ENCODE results near the gene PLAGL2. TPM values are rescaled to one million over a fixed set of nuclear protein-coding genes. Genes with fewer than 3 reads are reported as not detected.

PLAGL2 gene
- total and polyA plus RNA-seq, 3 donors from 2014 or later = 30.5 to 36.8 (median 33.5) TPM

GRCh38 chr20:32209850-32210605 is 2.5 kb upstream of the PLAGL2 start:
- Histone ChIP-seq H3K36me3 (ENCODE audit: low read depth, missing control alignments) (no peaks in the 10 kb centered on the region), H3K4me3 (no peak overlapping the region), H3K27ac (no peak overlapping the region), H3K9me3 (no peaks in the 10 kb centered on the region), H3K27me3 (no peaks in the 10 kb centered on the region), H3K4me1 (peaks cover 32% of the 10 kb centered on the region)
- WGBS, 2 donors = 63 to 69% methylated on average over 9 of the region's 9 CpGs
- intact Hi-C loops (cut with DNase I; ENCODE audit: low total_unique reads) = loop anchor here (5.0 kb wide), 1 partner anchor 103 kb away; the partner anchor contains the start of gene TM9SF4
- DNase-seq = no peak
- TF ChIP-seq, protein P1, sequence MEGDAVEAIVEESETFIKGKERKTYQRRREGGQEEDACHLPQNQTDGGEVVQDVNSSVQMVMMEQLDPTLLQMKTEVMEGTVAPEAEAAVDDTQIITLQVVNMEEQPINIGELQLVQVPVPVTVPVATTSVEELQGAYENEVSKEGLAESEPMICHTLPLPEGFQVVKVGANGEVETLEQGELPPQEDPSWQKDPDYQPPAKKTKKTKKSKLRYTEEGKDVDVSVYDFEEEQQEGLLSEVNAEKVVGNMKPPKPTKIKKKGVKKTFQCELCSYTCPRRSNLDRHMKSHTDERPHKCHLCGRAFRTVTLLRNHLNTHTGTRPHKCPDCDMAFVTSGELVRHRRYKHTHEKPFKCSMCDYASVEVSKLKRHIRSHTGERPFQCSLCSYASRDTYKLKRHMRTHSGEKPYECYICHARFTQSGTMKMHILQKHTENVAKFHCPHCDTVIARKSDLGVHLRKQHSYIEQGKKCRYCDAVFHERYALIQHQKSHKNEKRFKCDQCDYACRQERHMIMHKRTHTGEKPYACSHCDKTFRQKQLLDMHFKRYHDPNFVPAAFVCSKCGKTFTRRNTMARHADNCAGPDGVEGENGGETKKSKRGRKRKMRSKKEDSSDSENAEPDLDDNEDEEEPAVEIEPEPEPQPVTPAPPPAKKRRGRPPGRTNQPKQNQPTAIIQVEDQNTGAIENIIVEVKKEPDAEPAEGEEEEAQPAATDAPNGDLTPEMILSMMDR (IDR thresholded peaks at IDR 0.05) = no peak
- no peak for TF ChIP-seq POLR2A (IDR thresholded peaks at IDR 0.05)

- WGBS, 2 donors = 26 to 34% methylated on average over 13 of the region's 13 CpGs
- Histone ChIP-seq H3K4me1 (peaks cover 46% of the 10 kb centered on the region), H3K4me3 (peak overlapping the region; percentile 86 to 95), H3K27me3 (no peaks in the 10 kb centered on the region), H3K36me3 (ENCODE audit: low read depth, missing control alignments) (no peaks in the 10 kb centered on the region), H3K27ac (peak overlapping the region in 1 of 2 donors; percentile 91), H3K9me3 (no peaks in the 10 kb centered on the region)
- no peak for DNase-seq
- intact Hi-C loops (cut with DNase I; ENCODE audit: low total_unique reads) = loop anchor here (5.0 kb wide), 1 partner anchor 101 kb away; the partner anchor contains the start of gene TM9SF4
- TF ChIP-seq, protein P1 (IDR thresholded peaks at IDR 0.05) = no peak
- no peak for TF ChIP-seq POLR2A (IDR thresholded peaks at IDR 0.05)
Observed at GRCh38 chr20:32208499-32209154, 1.1 kb upstream of the PLAGL2 start.

- H3K4me3 ChIP-seq = peak overlapping the region; percentile 86 to 95
- H3K27me3 ChIP-seq = no peaks in the 10 kb centered on the region
- no peak for DNase-seq
- H3K27ac ChIP-seq = peak overlapping the region; percentile 91
- no peaks in the 10 kb centered on the region for H3K36me3 ChIP-seq (ENCODE audit: low read depth, missing control alignments)
- no peak for TF ChIP-seq POLR2A (IDR thresholded peaks at IDR 0.05)
- TF ChIP-seq, protein P1 (IDR thresholded peaks at IDR 0.05) = no peak
- intact Hi-C loops (cut with DNase I; ENCODE audit: low total_unique reads) = loop anchor here (5.0 kb wide), 1 partner anchor 100 kb away; the partner anchor contains the start of gene TM9SF4
- H3K4me1 ChIP-seq = peaks cover 54% of the 10 kb centered on the region
- 5 to 6% methylated on average over 11 to 16 of the region's 40 CpGs for WGBS, 2 donors
- no peaks in the 10 kb centered on the region for H3K9me3 ChIP-seq
Observed at GRCh38 chr20:32206760-32207625, 550 bp downstream of the PLAGL2 start.

GRCh38 chr20:32205843-32206759 is 1.4 kb downstream of the PLAGL2 start:
- peaks cover 54% of the 10 kb centered on the region for H3K4me1 ChIP-seq

More at GRCh38 chr20:32205843-32206759, 1.4 kb downstream of the PLAGL2 start:
- DNase-seq = no peak
- TF ChIP-seq POLR2A (IDR thresholded peaks at IDR 0.05) = no peak
- TF ChIP-seq, protein P1 (IDR thresholded peaks at IDR 0.05) = no peak
- no peaks in the 10 kb centered on the region for H3K9me3 ChIP-seq
- H3K27ac ChIP-seq = peak overlapping the region; percentile 91
- intact Hi-C loops (cut with DNase I; ENCODE audit: low total_unique reads) = loop anchor here (5.0 kb wide), 1 partner anchor 99 kb away; the partner anchor contains the start of gene TM9SF4
- 31 to 35% methylated on average over 5 to 8 of the region's 8 CpGs for WGBS, 2 donors
- no peaks in the 10 kb centered on the region for H3K27me3 ChIP-seq
- H3K4me3 ChIP-seq = peak overlapping the region; percentile 86 to 95
- no peaks in the 10 kb centered on the region for H3K36me3 ChIP-seq (ENCODE audit: low read depth, missing control alignments)
